GF-D8 (cell line): ENCODE measurements around the gene CIAPIN1.
"Not testable (repeated sequence)": the region's sequence is repeated elsewhere in the genome, so short reads cannot be mapped to it uniquely, and the experiment has no call there.

Source experiments
- DNase-seq: peaks from one replicate; lab custom pipeline; 2025; lab: John Stamatoyannopoulos, UW

CIAPIN1 gene

DNA sequence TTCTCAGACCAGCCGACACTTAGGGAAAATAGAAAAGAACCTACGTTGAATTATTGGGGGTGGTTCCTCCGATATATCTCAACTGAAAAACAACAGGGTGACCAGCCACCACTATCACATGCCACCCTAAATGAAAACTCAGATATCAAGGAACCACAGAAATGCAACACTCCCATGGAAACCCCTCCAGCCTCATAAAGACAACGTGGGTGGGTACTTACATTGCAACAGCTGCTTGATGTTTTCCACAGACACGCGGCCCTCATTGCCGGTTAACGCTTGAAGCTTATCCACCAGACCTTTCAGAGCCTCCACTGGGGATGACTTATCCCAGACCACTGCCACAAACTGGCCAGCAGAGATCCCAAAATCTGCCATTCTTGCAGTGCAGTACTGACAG, 6.6 kb downstream of the CIAPIN1 start:
- DNase-seq, result not testable (repeated sequence)

DNA sequence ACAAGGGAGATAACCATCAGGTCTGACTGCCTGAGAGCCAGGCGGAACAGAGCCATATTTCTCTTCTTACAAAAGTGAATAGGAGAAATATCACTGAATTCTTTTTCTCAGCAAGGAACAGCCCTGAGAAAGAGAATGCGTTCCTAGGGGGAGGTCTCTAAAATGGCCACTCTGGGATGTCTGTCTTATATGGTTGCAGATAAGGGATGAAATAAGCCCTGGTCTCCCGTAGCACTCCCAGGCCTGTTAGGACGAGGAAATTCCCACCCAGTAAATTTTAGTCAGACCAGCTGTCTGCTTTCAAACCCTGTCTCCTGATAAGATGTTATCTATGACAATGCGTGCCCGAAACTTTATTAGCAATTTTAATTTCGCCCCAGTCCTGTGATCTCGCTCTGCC, 7.2 kb downstream of the CIAPIN1 start:
- not testable (repeated sequence) for DNase-seq

DNA sequence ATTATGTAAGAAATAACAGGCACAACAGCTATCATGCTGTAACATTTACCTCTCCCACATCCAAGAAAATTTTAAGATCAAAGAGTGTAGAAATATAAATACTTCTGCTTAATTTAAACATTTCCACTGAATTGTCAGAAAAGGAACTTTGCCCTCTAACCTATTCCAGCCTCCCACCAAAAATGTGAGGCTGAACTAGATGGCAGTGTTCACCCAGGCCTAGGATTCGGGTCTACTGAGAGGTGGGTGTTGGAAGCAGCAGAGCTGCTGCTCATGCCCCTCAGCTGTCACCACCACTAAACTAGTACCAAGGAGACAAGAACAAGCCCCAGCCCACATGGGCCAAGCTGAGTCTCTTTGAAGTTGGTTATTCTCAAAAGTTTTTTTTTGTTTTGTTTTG, 11.3 kb downstream of the CIAPIN1 start:
- DNase-seq, result no peak

DNA sequence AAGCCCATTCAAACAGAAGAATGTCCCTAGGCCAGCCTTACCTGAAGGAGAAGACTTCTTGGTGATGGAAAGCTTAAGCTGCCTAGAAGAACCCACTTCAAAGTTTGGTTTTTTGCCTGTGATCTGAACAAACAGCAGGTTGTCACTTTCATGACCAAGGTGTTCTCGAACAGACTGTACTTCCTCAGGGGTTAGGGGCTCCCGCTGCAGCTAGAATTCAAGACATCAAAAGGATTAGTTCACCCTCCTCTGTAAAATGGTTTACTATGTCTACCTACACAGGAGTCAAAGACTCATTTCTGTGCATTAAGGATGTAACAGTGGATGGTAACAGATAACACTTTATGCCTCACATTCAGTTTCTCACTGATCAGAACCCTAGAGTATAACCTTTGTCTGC, 13.2 kb downstream of the CIAPIN1 start:
- DNase-seq, result no peak

DNA sequence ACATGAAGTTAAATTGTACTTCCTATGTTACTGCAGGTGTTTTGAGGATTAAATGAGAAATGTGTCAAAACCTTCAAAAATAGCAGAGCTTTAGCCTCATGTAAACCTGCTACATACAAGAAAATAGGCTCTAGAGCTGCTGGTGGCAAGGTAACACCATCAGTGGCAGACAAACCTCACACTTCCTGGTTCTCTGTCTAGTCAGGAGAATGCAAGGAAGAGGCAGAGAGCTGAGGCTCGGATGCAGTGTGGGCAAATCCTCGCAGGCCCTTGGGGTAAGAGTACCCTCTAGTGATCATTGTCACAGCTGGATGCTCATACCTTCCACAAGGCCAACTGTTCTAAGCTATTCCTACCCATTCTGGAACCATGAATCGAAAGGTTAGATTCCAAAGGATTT, 14.2 kb downstream of the CIAPIN1 start:
- no peak for DNase-seq

DNA sequence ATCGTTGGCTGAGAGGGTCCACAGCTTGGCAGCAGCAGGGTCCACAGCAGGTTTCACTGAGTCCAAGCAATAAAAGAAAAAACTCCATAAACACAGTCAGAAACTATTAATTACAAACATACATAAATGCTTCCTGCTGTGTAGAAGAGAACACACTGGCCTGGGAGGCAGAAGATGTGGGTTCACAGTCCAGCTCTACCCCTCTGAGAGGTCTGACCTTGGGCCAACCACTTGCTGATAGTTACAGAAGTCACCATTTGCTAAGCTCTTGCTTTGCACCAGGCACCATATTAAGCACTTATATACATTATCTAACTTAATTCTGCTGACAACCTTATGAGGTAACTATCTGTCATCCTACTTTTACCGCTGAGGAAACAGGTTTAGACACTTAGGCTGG, 14.7 kb downstream of the CIAPIN1 start:
- no peak for DNase-seq

DNA sequence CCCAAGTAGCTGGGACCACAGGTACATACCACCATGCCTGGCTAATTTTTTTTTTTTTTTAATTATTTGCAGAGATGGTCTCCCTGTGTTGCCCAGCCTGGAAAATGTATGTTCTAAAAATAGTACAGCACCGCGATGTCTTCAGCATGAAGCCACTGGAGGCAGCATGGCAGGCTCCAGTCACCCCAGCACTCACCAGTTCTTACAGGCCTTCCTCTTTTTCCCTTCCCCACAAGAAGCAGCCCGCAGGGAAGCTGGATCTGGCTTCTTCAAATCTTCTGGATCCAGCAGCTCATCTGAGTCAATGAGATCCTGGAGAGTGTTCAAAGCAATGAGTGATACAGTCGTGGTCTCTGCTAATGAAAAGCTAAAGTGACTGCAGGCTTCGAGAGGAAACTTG, 16.2 kb downstream of the CIAPIN1 start:
- DNase-seq, result no peak

DNA sequence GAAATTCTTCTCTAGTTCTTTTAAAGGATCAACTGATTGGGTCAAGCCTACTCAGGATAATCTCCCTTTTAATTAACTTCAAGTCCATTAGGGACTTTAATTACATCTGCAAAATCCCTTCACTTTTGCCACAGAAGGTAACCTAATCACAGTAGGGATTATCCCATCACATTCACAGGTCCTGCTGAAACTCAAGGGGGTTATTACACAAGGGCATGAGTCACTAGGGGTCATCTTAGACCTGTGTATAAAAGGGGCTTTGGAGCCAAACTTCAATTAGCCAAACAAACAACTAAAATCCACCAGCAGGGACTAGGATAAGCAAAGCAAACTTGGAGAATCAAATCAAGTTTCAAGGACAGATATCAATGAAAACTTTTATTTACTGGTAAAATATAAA, 19.4 kb downstream of the CIAPIN1 start:
- DNase-seq, result no peak

DNA sequence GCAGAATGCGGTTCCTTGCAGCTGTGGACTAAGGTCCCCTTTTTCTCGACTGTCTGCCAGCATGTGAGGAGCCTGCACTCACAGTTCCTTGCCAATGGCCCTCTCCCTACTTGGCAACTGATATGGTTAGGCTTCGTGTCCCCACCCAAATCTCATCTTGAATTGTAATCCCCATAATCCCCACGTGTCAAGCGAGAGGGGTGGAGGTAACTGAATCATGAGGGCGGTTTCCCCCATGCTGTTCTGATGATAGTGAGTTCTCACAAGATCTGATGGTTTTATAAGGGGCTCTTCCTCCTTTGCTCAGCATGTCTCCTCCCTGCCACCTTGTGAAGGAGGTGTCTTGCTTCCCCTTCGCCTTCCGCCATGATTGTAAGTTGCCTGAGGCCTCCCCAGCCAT, 19.9 kb downstream of the CIAPIN1 start:
- DNase-seq, result no peak

DNA sequence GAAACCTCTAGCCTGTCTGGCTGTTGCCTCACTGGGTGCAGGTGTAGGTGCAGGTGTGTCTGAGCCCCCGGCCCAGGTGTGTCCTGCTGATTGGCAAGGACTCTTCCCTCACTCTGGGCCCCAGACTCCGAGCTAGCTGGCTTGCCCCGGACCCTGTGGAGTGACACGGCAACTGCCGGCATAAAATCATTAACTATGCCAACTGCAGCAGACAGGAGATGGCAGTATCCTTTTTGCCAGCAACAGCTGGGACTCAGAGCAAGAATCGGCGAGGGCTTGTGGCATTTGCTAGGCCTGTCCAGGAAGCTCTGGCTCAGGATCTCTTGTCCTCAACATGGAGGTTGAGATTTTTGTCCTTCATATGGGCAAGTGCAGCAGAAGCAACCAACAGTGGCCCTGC, 20.8 kb downstream of the CIAPIN1 start:
- DNase-seq, result no peak

DNA sequence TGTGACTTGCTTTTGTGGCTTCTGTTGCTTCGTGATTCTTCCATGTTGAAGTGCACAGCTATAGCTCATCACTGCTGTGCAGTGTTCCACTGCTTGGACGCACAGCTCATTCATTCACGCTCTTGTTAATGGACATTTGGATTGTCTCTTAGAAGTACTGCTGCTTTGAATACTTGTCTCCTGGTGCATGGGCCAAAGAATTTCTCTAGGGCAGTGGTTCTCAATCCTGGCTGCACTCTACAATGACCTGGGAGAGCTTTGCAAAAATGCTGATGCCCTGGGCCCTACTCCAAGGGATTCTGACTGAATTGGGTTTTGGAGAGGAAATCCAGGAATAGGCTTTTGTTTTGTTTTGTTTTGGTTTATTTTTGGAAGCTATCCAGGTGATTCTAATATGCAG, 22.6 kb downstream of the CIAPIN1 start:
- no peak for DNase-seq

DNA sequence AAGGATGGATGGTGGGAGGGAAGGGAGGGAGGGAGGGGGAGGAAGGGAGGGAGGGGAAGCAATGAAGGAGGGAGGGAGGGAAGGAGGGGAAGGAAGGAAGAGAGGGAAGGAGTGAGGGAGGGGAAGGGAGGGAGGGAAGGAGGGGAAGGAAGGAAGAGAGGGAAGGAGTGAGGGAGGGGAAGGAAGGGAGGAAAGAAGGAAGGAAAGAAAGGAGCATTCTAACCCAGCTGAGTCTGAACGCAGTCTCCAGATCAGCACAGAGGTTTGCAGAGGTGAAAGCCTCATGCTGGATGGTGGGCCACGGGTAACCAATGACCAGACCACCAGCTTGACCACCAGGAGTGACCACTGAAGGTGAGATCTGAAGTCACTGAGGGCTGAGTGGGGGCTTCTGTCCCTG, 24.0 kb downstream of the CIAPIN1 start:
- no peak for DNase-seq

DNA sequence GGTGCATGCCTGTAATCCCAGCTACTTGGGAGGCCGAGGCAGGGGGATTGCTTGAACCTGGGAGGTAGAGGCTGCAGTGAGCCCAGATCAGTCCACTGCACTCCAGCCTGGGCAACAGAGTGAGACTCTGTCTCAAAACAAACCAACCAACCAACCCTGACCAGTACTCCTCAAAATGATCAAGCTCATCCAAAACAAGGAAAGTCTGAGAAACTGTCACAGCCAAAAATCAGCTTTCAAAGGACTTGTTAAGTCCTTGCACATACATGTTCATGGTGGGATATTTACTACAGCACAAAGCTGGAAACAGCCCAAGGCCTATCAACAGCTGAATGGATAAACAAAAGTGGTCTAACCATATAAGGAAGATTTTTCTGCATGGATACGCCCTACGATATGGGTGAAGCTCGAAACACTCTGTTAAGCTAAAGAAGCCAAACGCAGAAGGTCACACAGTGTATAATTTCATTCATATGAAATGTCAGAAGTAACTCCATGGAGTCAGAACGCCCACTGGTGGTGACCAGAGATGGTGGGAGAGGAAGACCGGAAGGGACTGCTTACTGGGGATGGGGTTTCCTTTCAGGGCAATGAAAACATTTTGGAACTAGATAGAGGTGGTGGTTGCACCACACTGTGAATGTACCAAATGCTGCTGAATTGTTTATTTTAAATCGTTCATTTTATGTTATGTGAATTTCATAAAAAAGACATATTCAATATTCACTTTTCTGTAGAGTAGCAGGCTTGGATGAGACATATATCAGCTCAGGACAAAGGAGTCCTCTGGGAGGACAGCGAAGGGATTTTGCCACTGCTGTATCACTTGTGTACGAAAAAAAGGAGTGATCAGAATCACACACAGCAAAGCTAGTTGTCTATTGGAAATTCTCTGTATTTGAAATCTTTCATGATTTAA, 24.9 kb downstream of the CIAPIN1 start:
- no peak for DNase-seq

DNA sequence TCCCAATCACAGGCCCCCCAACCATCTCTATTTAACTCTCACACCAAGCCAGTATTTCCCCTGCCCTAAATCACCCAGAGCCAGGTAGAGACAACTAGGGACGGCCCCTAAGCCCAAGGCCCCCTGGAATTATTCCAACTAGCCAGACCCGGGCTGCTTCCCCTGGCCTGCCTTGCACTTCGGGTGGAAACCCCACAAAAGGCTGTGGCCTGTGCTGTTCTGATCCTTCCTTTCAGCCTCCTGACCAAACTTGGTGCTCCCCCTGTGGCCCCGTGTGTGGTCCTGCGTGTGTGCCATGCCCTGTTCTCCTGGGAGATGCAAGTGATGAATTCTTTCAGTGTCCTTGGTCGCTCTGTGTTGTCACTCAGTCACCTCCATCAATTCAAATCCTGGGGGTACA, 27.7 kb downstream of the CIAPIN1 start:
- DNase-seq, result no peak

DNA sequence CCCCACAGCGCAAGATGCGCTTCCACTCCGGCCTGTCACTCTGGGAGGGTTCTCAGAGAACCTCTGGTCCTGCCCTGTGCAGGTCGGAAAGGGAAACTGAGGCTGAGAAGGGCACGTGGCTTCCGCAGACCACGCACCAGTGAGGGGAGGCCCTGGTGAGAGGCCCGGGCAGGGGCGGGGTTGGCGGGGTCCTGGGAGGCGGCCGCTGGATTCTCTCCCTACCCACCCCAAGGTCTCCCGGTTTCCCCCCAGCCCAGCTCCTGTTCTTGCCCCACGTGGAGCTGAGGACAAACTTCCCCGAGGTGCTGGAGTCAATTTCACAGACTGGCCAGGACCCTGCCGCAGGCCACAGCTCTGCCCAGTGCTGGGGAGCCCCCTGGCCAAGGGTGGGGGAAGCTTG, 31.1 kb downstream of the CIAPIN1 start:
- DNase-seq, result no peak

DNA sequence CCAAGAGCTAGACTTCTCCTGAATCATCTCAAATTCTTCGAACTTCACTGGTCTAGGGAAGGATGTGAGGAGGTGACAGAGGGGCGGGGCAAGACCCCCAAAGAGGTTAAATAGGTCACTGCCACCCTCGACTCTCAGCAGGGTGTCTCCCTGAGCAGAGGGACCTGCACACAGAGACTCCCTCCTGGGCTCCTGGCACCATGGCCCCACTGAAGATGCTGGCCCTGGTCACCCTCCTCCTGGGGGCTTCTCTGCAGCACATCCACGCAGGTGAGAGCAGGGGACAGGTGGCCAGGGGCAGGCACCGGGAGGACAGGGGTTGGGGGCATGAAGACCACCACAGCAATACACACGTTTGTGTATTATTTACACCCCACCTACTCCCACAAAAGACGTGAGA, 33.5 kb downstream of the CIAPIN1 start:
- no peak for DNase-seq

DNA sequence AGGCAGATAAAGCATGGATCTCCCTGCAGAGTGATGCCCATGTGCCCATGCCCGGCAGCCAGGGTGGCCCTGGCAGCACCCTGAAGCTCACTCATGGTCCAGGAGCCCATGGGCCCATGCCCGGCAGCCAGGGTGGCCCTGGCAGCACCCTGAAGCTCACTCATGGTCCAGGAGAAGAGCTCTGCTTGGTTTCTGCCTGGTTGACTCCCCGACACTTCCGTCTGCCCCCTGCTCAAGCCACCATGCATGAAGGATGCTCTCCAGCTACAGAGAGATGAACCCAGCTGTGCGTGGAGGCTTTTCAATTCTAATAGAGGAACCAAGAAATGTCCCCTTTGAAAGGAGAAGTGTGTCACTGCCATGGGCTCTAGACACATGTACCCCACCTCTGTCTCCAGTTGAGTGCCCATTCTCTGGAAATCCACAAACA, 33.9 kb downstream of the CIAPIN1 start:
- DNase-seq, result no peak

DNA sequence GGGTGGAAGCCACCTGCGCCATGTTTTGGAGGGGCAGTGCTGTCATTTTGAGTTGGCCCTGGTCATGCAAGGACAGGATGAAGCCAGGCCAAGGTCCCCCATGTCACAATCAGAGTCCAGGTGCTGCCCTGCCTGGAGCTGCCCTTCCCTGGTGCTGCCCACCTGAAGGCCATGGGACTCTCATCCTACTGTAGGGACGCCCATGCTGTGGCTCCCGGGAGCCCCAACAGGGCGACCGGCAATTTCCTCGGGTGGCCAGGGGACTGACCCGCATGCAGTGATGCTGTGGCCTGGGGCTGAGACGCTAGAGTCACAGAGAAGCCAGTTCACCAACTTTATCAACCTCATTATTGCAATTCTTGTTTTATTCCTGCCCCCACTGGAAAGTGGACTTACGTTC, 34.6 kb downstream of the CIAPIN1 start:
- DNase-seq, result no peak

DNA sequence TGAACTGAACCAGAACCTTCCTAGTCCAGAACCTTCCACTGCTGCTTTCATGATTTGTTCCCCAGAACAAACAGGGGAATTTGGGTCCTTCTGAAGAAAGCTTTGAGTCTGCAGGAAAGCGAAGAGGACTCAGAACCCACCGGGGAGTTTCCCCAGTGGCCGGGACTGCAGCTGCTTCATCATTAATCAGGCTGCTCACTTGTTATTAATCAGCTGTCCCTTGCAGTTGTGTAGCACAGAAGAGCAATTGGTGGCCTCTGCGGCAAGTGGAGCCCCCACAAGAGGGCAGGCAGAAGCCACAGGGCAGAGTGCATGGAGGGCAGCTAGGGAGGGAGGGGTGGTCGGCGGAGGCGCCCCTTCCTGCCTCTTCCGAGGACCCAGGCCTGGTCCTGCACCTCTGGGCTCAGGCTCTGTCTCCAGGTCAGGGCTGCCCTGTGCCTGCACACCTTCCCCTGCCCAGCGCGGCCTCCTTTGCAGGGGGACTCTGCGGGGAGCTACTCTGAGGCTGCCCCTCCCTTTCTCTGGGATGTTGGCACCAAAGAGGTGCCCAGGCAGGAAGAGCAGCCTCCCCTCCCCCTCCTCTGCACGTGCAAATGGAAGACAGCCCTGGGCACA, 35.7 kb downstream of the CIAPIN1 start:
- no peak for DNase-seq

DNA sequence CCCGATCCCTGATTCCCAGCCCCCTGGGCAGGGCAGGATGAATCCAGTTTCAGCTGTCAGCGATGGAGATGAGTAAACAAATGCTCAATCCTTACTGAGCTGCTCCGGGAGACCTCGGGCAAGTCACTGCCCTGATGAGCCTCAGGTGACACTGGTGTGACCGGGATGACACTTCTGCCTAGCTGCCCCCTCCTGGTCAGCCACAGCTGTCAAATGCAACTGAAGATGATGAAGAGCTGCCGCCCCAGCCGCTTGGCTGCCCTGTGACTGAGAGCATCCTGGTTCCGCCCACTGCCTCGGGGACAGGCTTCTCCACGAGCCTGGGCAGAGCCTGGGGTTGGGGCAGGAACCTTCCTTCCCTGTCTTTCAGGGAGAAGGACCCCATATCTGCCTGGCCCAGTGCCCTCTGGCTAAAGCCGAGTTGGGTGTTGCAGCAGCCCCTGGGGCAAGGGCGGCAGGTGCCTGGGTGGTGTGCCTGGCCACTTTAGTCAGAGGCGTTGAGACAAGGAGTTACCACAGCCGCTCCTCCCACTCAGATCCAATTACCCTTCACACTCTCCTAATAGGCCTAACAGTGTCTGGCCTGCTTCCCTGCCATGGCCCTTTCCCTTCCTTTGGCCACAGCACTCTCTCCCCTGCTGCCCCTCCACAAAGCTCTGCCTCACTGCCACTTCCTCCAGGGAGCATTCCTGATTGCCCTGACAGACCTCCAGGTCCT, 37.2 kb downstream of the CIAPIN1 start:
- DNase-seq, result no peak

DNA sequence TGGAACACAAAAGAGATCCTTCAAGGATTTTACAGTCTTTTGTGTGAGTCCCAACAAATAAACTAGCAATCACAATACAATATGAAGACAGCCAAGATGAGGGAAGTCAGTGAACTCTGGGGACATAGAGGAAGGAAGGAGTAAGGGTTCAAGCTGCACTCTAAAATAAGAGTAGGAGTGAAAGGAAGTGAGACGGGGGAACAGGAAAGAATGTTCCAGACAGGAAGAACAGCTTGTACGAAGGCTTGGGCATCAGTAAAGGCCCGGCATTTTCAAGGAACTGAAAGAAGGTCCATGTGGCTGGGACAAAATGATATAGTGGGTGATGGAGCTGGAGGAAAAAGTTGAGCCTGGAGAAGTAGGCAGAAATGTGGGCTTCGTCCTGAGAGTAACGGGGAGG, 38.1 kb downstream of the CIAPIN1 start:
- DNase-seq, result no peak

DNA sequence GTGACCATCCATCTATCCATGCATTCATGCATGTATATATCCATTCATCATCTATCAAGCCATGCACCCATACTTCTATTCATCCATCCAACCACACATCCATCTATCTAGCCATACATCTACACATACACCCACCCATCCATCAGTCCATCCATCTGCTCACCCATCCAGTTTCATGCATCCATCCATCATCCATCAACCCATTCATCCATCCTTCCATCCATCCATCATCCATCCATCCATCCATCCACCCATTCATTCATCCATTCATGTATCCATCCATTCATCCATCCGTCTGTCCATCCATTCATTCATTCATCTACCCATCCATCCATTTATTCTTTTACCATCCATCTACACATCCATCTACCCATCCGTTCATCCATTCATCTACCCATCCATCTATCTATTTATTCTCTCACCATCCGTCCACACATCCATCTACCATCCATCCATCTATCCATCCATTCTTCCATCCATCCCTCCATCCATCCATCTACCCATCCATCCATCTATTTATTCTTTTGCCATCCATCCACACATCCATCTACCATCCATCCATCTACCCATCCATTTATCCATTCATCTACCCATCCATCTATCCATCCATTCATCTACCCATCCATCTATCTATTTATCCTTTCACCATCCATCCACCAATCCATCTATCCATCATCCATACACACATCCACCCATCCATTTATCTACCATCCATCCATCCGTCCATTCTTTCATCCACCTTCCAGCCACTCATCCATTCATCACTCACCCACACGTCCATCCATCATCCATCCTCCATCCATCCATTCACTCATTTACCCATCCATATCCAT, 39.4 kb downstream of the CIAPIN1 start:
- no peak for DNase-seq
